HepG2 (cell line): Measurements from ENCODE around the gene TOMM40L.

Experiments used
- CHD2 ChIP-seq: IDR thresholded peaks from 2 replicates; pipeline ENCODE4 v1.6.1; 2011; ENCODE audit warnings: low read depth, low read length, improper control_type of control experiment
- MYNN ChIP-seq: sonication (generic); formaldehyde crosslinking; IDR thresholded peaks from 2 replicates; pipeline ENCODE4 v1.4.0; 2020; ENCODE audit warnings: mild to moderate bottlenecking, low read depth, missing genetic modification reagents
- TCF7 ChIP-seq: sonication (generic); IDR thresholded peaks from 2 replicates; pipeline ENCODE4 v1.6.1; 2016; ENCODE audit warnings: antibody characterized with exemption, low read depth
- ZNF17 ChIP-seq: sonication (generic); formaldehyde crosslinking; IDR thresholded peaks from 2 replicates; pipeline ENCODE4 v1.5.0; 2020; ENCODE audit warnings: mild to moderate bottlenecking, missing genetic modification reagents
- ZNF441 ChIP-seq: sonication (generic); formaldehyde crosslinking; IDR thresholded peaks from 2 replicates; pipeline ENCODE4 v1.7.0; 2021; ENCODE audit warnings: missing genetic modification reagents, borderline replicate concordance
- ZNF552 ChIP-seq: sonication (generic); formaldehyde crosslinking; IDR thresholded peaks from 2 replicates; pipeline ENCODE4 v1.9.0; 2022; ENCODE audit warnings: missing genetic modification reagents, mild to moderate bottlenecking, borderline replicate concordance
- ZNF580 ChIP-seq: IDR thresholded peaks from 2 replicates; pipeline ENCODE4 v1.6.1; 2016; ENCODE audit warnings: low read depth, borderline replicate concordance
- ZNF788 ChIP-seq: sonication (generic); formaldehyde crosslinking; IDR thresholded peaks from 2 replicates; pipeline ENCODE4 v1.5.0; 2020; ENCODE audit warnings: mild to moderate bottlenecking, missing genetic modification reagents, borderline replicate concordance
- TF ChIP-seq, protein P1 (sequence below): sonication (generic); formaldehyde crosslinking; IDR thresholded peaks from 2 replicates; pipeline ENCODE4 v1.4.0; 2020; ENCODE audit warnings: missing genetic modification reagents
- TF ChIP-seq, protein P2 (sequence below): sonication (generic); formaldehyde crosslinking; IDR thresholded peaks from 2 replicates; pipeline ENCODE4 v1.4.0; 2020; ENCODE audit warnings: missing genetic modification reagents

DNA sequence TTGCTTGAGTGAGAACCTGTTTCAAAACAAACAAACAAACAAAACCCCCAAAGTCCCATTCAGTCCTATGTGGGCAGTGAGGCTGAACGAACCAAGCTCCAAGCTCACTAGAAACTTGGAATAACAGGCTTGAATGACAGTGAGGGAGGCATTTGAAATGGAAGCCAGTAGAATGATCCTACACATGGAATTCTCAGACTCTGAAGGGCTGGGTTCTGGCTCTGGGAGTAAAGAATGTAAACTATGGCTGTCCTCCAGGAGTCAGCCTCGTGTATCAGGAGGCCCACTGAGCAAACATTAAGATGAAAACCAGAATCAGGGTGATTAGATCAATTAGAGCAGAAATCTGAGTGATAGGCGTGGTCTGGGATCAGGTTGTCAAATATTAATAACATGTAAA, 47.5 kb downstream of the TOMM40L start:
- TF ChIP-seq ZNF552 (CRISPR knock-in tag) (no peak), ZNF788 (CRISPR knock-in tag) (no peak), ZNF441 (CRISPR knock-in tag) (no peak), CHD2 (no peak), TCF7 (no peak), MYNN (CRISPR knock-in tag) (no peak), ZNF580 (no peak), ZNF17 (no peak)
- TF ChIP-seq, protein P1, sequence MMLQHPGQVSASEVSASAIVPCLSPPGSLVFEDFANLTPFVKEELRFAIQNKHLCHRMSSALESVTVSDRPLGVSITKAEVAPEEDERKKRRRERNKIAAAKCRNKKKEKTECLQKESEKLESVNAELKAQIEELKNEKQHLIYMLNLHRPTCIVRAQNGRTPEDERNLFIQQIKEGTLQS (CRISPR knock-in tag) = no peak
- TF ChIP-seq, protein P2, sequence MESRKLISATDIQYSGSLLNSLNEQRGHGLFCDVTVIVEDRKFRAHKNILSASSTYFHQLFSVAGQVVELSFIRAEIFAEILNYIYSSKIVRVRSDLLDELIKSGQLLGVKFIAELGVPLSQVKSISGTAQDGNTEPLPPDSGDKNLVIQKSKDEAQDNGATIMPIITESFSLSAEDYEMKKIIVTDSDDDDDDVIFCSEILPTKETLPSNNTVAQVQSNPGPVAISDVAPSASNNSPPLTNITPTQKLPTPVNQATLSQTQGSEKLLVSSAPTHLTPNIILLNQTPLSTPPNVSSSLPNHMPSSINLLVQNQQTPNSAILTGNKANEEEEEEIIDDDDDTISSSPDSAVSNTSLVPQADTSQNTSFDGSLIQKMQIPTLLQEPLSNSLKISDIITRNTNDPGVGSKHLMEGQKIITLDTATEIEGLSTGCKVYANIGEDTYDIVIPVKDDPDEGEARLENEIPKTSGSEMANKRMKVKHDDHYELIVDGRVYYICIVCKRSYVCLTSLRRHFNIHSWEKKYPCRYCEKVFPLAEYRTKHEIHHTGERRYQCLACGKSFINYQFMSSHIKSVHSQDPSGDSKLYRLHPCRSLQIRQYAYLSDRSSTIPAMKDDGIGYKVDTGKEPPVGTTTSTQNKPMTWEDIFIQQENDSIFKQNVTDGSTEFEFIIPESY (CRISPR knock-in tag) = no peak
